ENCODE results near the gene ZNF26. TPM values are rescaled to one million over a fixed set of nuclear protein-coding genes. Genes with fewer than 3 reads are reported as not detected.

The ZNF26 gene
- total and polyA plus RNA-seq, 10 of the 15 experiments (the other 5 are each of a cell fraction or from before 2014, with no cell fraction given), result 1.00 to 17.1 (median 10.5) TPM

DNA sequence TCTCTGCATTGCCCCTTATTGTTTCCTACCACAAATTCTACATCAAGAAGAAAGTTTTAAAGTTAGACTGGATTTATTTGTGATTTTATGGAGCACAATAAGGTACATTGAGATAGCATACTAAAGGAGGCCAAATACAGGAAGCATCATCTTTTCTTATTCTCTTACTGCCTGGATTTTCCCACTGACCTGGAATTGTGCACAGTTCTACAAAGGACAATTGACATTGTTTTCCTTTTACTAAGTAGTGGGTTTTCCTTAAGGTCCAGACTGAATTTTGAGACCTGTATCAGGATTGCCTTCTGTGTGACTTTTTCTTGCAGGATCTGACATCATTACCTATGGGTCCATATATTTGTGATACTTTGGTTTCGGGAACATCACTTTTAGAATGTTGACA is 75.8 kb downstream of the ZNF26 start:
- no peak overlapping the region for H3K27ac ChIP-seq (ENCODE audit: control insufficient read depth, insufficient read depth)
- no TSS peak for BruUV-seq (replicated peaks)
- no peaks in the 10 kb centered on the region for H3K4me1 ChIP-seq (ENCODE audit: control insufficient read depth, insufficient read depth, low read length)
- WGBS (ENCODE audit: insufficient coverage, insufficient replicate concordance, low lambda C conversion rate, missing lambda C conversion rate), result 100% methylated on average over 1 of the region's 1 CpG
- ChIA-PET POLR2A (no interaction called here), RAD21 (ENCODE audit: unreplicated experiment) (no interaction called here), CTCF (no interaction called here), SMC1A (ENCODE audit: uncharacterized antibody, unreplicated experiment) (no interaction called here)
- H3K27me3 ChIP-seq (replicated peaks in 1 of 2; ENCODE audit: control insufficient read depth in 2 of 2, insufficient read depth in 2 of 2, low read length in 1 of 2), result no peaks in the 10 kb centered on the region
- TF ChIP-seq NR2C1 (IDR thresholded peaks at IDR 0.05), result no peak
- 0 out of 2 replicates have a peak, but pooled peaks have one; percentile 24 for TF ChIP-seq POLR2AphosphoS2 (IDR thresholded peaks at IDR 0.05; ENCODE audit: low read depth, low read length)
- H3K36me3 ChIP-seq (ENCODE audit: control insufficient read depth in 2 of 2, insufficient read depth in 2 of 2, low read length in 1 of 2), result no peaks in the 10 kb centered on the region
- H2AFZ ChIP-seq (ENCODE audit: control insufficient read depth, low read depth, low read length), result no peak overlapping the region
- ATAC-seq, result no peak
- FAIRE-seq, result no peak
- peaks cover 71% of the 10 kb centered on the region for H3K9me3 ChIP-seq (replicated peaks; ENCODE audit: control insufficient read depth, insufficient read depth, low read length)
- no peak overlapping the region for H3K4me2 ChIP-seq (ENCODE audit: control insufficient read depth, insufficient read depth)
- H4K20me1 ChIP-seq (ENCODE audit: control insufficient read depth, insufficient read depth), result no peaks in the 10 kb centered on the region
- in situ Hi-C loops (cut with MboI), result no loop called here
- no peak overlapping the region for H3K9ac ChIP-seq (ENCODE audit: control insufficient read depth, insufficient read depth, low read length)
- DNase-seq (ENCODE audit: low read depth, low spot score), result no peak
- intact Hi-C loops (cut with micrococcal nuclease; ENCODE audit: unreplicated experiment), result no loop called here
- no peaks in the 10 kb centered on the region for H3K79me2 ChIP-seq (ENCODE audit: control insufficient read depth, insufficient read depth, low read length)
- no peak overlapping the region for H3K4me3 ChIP-seq

- CTCF ChIA-PET, result interaction anchor here (1.7 kb wide), 1 partner anchor 64 kb away, joined by 3 read pairs; no protein-coding TSS in a partner anchor
- H3K36me3 ChIP-seq (ENCODE audit: control insufficient read depth in 2 of 2, insufficient read depth in 2 of 2, low read length in 1 of 2), result no peaks in the 10 kb centered on the region
- SMC1A ChIA-PET (ENCODE audit: uncharacterized antibody, unreplicated experiment), result no interaction called here
- intact Hi-C loops (cut with micrococcal nuclease; ENCODE audit: unreplicated experiment) (no loop called here), in situ Hi-C loops (cut with MboI) (no loop called here)
- 92% methylated on average over 1 of the region's 1 CpG for WGBS (ENCODE audit: insufficient coverage, insufficient replicate concordance, low lambda C conversion rate, missing lambda C conversion rate)
- H3K9me3 ChIP-seq (replicated peaks; ENCODE audit: control insufficient read depth, insufficient read depth, low read length), result peaks cover 60% of the 10 kb centered on the region
- no peak overlapping the region for H2AFZ ChIP-seq (ENCODE audit: control insufficient read depth, low read depth, low read length)
- H3K4me1 ChIP-seq (ENCODE audit: control insufficient read depth, insufficient read depth, low read length), result no peaks in the 10 kb centered on the region
- POLR2A ChIA-PET, result no interaction called here
- no peaks in the 10 kb centered on the region for H3K79me2 ChIP-seq (ENCODE audit: control insufficient read depth, insufficient read depth, low read length)
- no TSS peak for BruUV-seq (replicated peaks)
- FAIRE-seq, result no peak
- no peak overlapping the region for H3K9ac ChIP-seq (ENCODE audit: control insufficient read depth, insufficient read depth, low read length)
- DNase-seq (ENCODE audit: low read depth, low spot score), result no peak
- no peak overlapping the region for H3K27ac ChIP-seq (ENCODE audit: control insufficient read depth, insufficient read depth)
- H3K4me3 ChIP-seq, result no peak overlapping the region
- no peaks in the 10 kb centered on the region for H4K20me1 ChIP-seq (ENCODE audit: control insufficient read depth, insufficient read depth)
- H3K4me2 ChIP-seq (ENCODE audit: control insufficient read depth, insufficient read depth), result no peak overlapping the region
- RAD21 ChIA-PET (ENCODE audit: unreplicated experiment), result interaction anchor here (1.2 kb wide), 1 partner anchor 74 kb away, joined by 4 read pairs; no protein-coding TSS in a partner anchor
- ATAC-seq, result no peak
- H3K27me3 ChIP-seq (replicated peaks in 1 of 2; ENCODE audit: control insufficient read depth in 2 of 2, insufficient read depth in 2 of 2, low read length in 1 of 2), result no peaks in the 10 kb centered on the region
- TF ChIP-seq STAT3 (IDR thresholded peaks at IDR 0.05; ENCODE audit: low read depth, low read length), result no peak
- TF ChIP-seq EGR1 (IDR thresholded peaks at IDR 0.05; ENCODE audit: borderline replicate concordance in 1 of 2, low read depth in 2 of 2, low read length in 2 of 2), result no peak
- TF ChIP-seq, protein P1, sequence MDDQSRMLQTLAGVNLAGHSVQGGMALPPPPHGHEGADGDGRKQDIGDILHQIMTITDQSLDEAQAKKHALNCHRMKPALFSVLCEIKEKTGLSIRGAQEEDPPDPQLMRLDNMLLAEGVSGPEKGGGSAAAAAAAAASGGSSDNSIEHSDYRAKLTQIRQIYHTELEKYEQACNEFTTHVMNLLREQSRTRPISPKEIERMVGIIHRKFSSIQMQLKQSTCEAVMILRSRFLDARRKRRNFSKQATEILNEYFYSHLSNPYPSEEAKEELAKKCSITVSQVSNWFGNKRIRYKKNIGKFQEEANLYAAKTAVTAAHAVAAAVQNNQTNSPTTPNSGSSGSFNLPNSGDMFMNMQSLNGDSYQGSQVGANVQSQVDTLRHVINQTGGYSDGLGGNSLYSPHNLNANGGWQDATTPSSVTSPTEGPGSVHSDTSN (IDR thresholded peaks at IDR 0.05; ENCODE audit: insufficient replicate concordance, low read depth, low read length), result no peak
- TF ChIP-seq SMARCA5 (IDR thresholded peaks at IDR 0.05), result no peak
- no peak for TF ChIP-seq PAX8 (IDR thresholded peaks at IDR 0.05)
- no peak for TF ChIP-seq MYC (IDR thresholded peaks at IDR 0.05; ENCODE audit: insufficient read depth, insufficient read length, insufficient replicate concordance, low read length, severe bottlenecking)
- TF ChIP-seq BCL11A (IDR thresholded peaks at IDR 0.05; ENCODE audit: low read depth, low read length), result no peak
- TF ChIP-seq ZZZ3 (IDR thresholded peaks at IDR 0.05; ENCODE audit: control insufficient read depth, insufficient read length, low read depth), result no peak
- no peak for TF ChIP-seq MXI1 (IDR thresholded peaks at IDR 0.05; ENCODE audit: low read depth, low read length)
- no peak for TF ChIP-seq BMI1 (IDR thresholded peaks at IDR 0.05; ENCODE audit: borderline replicate concordance)
- TF ChIP-seq SMAD1 (IDR thresholded peaks at IDR 0.05; ENCODE audit: low read depth, partially characterized antibody), result no peak
- no peak for TF ChIP-seq RAD51 (IDR thresholded peaks at IDR 0.05)
- TF ChIP-seq REST (IDR thresholded peaks at IDR 0.05; ENCODE audit: low read depth, low read length), result no peak
Measured at GRCh38 chr12:133063556-133063955, 77.4 kb downstream of the ZNF26 start.
